GM18909 (cell line): Measurements from ENCODE around the gene VPS37B.

Experiments
- ATAC-seq: cut with Tn5 transposase; IDR thresholded peaks from one replicate; pipeline ENCODE4 v1.9.1; 2021; ENCODE audit warnings: mild to moderate bottlenecking; ENCODE audit not compliant: unreplicated experiment, poor library complexity

VPS37B gene

DNA sequence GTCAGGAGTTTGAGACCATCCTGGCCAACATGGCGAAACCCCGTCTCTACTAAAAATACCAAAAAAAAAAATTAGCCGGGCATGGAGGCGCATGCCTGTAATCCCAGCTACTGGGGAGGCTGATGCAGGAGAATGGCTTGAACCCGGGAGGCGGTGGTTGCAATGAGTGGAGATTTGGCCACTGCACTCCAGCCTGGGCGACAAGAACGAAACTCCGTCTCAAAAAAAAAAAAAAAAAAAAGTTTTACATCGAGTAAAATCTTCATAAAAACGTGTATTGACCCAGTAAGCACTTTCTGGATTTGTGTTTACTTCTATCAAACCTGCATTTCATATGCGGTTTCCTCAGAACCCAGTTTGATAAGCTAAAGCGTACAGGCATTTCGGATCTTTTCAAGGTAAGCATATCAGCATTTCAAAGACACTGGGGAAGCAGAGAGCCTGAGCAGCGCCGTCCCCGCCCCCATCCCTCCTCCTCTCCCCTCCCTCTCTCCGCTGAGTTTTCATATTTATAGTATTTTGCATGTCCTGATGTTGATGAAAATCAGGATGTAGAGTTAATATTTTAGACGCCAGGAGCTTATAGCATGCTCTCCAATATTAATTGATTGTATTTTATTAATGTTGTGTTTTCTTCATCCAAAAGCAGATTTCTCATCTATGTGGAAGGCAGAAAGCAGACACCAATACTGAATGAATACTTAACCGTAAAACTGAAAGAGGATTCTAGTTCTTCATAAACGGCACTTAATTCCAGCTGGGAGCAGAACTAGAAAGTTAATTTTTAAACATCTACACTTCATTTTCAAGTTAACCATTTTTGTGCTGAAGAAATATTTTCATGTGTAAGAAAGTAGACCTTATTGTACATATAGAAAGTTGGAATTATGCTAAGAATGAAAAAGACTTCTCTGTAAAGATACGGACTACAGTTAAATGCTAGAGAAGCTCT is 69.9 kb downstream of the VPS37B start:
- ATAC-seq: no peak

DNA sequence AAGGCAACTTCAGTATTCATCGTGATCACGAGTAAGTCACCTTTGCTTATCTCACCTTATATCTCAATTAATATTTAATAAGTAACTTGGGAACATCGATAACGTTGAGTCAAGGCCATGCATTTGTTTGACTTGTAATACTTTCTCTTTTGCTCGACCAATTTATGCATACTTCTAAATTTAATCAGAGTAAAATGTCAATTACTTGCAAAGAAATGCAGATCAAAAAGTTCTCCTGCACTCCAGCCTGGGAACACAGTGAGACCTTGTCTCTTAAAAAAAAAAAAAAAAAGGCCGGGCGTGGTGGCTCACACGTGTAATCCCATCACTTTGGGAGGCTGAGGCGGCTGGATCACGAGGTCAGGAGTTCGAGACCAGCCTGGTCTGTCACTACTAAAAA is 72.5 kb downstream of the VPS37B start:
- no peak for ATAC-seq

DNA sequence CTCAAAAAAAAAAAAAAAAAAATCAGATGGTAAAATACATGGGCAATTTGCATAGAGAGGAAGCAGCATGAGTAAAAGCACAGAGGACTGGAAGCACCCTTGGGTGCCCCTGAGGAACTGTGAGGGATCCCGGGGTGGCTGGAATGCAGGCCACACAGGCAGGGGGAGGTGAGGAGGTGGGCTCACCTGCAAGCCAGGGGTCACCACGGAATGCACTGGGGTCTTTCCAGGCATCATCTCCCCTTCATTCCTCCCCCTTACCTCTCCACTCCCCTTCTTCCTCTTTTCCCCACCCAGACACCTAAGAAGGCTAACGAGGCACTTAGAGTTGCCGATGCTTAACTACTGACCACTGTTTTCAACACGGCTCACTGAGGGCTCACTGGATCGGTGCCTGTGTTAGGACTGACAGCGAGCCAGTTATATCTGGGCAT is 75.1 kb downstream of the VPS37B start:
- peak; percentile 45 for ATAC-seq

DNA sequence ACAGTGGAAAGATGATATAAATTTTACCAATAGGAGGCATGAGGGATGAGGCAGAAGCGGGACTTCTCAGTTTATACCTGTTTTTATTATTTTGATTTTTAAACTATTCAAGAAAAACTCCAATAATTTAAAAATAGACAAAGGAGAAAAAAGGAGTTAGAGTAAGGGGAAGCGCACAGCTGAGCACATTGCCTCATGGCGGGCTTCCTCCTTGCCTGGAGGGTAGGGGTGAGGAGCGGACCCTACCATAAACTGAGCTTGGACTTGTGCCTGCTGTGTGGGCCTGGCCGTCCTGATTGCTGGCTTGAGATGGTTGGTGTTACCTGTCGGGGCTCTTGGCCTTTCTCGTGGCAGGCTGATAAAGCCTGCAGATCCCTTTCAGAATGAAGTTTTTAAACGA is 75.8 kb downstream of the VPS37B start:
- no peak for ATAC-seq

DNA sequence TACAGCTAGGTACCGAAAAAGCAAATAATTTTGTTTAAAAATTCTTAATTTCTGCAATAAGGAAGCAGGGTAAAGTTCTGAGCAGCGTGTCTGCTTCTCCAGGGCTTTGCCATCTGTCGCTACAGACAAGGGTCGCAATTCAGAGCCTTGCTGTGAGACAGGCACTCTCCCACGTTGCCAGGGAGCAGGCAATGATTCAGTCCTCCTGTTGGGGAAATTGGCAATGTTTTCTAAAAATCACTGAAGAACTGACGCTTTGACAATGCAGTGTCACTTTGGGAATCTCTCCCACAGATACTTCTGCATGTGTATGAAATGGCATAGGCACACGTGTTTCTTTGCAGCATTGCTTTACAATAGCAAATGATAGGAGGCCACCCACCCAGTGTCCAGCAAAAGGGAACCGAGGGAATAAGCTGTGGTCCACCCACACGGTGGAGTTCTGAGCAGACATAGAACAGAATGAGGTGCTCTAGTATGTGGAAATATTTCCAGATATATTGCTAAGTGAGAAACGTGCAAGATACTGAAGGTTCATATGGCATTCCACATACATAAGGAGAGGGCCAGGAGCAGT is 76.6 kb downstream of the VPS37B start:
- ATAC-seq: no peak
